Activated CD8-positive, alpha-beta memory T cell treated with anti-CD3 and anti-CD28 coated beads, Interleukin-2, amount 50 U/mL, for 24 hours (primary cell): Measurements from ENCODE around the gene FMN1.
"Not testable (repeated sequence)": the region's sequence is repeated elsewhere in the genome, so short reads cannot be mapped to it uniquely, and the experiment has no call there.

ENCODE experiments used
- DNase-seq: peaks from one replicate; pipeline ENCODE4 v3.0.0-alpha.2; 2020; ENCODE audit errors: extremely low read depth

Gene FMN1

DNA sequence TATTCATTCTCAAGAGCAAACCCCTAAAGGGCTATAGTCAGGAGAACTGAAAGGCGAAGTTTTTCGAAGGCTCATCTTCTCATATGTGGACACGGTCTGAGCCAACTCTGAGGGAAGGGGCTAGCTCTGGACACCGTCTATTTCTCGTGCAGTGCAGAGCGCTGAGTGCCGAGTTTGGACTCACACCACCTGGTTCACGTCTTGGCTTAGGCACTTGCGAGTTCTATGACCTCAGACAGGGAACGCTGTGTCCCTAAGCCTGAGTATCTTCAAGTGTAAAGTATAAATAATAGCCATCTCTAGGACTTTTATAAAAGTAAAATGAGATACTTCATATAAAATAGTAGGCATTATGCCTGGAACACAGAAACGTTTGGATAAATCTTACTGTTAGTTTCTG lies 223.7 kb downstream of the FMN1 start:
- DNase-seq, result no peak

DNA sequence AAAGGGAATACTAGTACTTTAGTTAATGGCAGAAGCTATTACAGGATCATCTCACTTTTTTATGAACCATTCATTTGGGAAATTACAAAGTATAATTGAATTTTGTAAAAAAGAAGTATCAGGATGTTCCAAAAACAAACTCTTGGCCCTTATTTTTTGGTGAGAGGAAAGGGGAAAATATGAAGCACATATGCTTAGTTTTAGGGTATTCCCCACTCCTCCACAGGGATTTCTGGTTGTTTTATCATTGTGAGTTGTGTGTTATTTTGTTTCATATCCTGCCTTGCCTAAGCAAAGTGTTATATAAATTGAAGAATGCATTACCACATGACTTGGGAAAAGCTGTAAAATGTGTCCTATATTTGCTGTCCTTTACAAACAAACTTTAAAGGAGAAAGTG lies 227.0 kb downstream of the FMN1 start:
- DNase-seq, result no peak

DNA sequence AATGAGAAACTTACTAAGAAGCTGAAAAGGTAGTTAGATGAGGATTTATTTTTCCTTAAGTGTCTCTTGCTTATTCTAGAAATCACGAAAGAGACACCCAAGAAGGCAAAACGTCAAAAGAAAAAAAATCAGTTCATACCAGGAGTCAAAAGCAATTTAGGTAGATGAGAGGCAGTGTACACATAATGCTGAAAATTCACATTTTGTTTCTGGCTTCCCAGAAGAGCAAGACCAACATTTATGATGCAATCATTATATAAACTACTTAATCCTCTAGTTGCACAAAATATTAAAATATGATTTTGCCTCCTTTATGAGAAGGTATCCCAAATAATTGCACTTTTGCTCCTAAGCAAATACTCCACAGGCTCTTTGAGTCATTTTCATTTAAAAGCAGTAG lies 228.0 kb downstream of the FMN1 start:
- no peak for DNase-seq

DNA sequence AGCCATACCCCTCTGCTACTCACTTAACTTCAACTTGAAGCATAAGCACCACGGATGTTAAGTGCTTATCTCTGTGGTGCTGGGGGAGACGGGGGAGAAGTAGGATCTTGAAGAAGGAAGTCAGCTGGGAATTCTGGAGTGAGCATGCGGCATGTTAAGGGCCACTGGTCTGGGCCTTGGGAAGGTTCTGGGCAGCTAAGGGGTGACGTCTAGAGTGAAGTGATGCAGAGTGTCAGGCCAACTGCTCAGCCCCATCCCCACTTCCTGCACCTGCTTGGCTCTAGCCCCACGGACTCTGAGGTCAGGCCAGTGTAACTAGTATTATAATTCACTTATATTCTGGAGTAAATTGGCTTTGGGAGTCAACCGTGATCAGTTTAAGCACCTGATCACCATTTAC lies 228.6 kb downstream of the FMN1 start:
- no peak for DNase-seq

DNA sequence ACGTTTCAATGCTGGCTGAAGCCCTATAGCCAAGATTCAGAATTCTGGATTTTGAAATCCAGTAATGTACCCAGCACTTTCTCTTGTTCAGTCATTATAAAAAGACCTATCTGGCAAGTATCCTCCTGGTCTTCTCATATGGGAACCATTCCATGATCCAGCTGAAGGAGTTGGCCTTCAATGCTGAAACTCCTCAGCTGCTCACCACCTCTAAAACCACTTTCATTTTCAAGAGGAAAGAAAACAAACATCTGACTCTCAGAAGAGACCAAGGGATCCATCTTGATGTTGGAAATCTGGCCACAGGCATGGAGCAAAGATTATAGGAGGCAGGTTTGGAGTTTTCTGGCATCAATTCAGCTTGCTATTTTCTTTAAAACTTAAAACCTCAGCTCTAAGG lies 235.4 kb downstream of the FMN1 start:
- DNase-seq, result no peak

DNA sequence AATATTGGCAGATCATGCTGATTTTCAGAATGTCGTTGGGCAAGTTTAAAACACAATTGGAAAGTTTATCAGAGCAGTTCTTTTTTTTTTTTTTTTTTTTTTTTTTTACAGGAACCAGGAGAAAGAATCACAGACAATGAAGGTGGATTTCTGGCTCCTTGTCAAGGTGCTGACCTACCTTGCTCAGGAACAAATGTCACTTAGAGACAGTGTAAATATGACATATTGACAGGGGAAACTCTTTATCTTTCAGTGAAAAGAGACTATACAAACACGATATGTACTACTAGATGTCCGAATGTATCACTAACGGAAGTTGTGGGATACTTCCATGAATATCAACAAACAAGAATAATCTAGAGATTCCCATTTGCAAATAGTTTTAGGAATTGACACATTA lies 237.3 kb downstream of the FMN1 start:
- no peak for DNase-seq

DNA sequence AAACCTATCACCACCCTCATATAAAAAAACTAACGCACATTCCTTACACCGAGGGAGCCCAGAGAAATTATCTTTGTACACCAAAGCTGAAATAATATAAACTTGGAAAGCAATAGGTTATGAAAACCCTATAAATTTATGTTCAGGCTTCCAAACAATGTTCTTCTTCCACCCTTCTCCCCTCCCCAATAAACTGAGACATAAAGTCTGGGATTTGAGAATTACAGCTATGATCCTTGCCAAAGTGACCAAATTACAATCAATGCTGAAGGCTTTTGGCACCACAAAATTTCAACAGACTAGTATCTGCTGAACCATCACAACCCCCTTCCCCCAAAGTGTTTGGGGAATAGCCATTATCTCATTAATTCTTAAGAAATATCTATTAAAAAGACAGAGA lies 237.8 kb downstream of the FMN1 start:
- no peak for DNase-seq

DNA sequence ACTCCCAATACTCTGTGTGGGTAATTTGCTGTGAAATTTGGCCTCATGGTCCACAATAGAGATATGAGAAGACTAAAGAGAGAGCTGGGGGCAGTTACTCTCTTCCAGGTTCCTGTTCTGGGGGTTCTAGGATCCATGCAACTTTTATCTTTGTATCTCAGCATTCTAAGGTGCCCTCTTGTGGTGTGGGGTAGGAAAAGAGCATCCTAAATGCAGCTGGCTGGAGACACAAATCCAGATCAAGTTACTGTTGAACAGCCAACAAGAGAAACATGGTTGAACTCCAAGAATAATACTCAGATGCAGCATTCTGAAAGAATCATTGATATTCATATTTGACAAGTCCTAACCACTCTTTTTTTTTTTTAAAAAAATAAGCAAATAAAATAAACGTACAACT lies 238.5 kb downstream of the FMN1 start:
- DNase-seq, result no peak

DNA sequence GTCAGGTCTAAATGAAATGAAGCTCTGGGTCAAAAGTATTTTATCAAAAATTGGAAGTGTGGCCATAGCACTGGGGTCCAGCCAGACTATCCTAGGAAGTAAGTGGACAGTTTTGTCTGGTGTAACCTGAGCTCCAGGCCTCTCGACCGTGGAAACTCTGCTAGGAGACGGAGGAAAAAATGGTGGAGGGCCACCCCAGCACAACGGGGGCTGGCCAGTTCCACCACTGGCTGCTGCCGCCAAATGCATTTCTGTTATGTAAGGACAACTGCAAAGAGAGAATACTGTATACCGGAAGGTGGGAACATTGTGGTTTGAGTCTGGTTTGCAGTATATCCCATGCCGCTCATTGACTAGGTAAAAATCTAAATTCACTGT lies 241.0 kb downstream of the FMN1 start:
- no peak for DNase-seq

DNA sequence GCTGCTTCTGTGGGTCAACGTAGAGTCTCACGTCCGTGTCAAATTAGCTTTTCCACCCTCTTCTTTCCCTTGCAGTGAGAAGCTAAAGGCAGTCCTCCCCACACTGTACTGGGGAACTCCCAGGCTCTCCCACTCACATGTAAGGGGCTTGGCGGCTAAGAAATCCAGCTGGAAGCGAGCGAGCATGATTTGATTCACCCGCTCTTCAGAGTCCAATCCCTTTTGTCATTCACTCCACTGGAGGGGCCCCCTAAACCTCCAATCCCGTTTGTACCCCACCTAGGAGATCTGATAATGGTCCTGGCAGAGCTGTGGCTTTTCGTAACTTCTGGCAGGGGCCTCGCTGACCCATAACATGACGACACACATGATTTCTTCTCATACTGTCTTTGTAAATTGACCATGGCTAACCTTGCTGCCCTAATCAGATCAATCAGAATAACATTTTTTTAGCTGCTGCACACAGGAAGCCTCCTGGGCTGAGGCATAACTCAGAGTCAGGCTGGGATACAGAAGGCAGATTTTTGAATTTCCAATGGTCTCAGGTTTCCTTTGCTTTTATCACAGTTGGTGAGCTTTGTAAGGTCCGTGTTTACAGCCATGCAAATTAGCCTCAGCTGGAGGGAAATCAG lies 241.5 kb downstream of the FMN1 start:
- DNase-seq, result no peak

DNA sequence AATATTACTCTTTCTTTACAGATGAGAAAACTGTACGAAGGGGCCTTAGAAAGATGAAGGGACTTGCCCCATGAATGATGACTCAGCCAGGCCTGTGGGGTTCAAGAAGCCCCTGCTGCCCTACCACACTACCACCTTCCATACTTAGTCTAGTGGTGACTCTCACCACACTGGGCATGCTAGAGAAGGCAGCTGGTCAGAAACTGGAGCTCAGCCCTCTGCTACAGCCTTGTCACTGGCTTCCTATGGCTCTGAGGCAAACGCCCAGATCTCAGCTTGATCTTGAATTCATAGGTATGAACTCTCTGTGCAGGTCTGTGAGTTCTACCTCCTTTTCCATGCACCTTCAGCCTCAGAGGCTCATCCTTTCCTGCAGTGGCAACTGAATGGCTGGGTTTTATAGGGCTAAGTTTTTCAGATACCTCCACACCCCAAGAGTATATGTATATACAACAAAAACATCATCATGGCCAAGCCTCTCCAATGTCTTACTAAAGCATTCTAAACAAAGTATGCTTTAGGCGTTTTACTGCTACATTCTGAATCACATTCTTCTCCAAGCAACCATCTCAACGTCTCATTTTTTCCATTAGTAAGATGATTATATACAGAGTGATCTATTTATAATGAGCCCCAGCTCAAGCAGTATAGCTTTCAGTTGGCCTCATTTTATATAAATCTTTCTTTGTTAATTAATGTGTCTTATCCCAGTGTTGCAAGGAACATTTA lies 242.6 kb downstream of the FMN1 start:
- DNase-seq, result no peak

DNA sequence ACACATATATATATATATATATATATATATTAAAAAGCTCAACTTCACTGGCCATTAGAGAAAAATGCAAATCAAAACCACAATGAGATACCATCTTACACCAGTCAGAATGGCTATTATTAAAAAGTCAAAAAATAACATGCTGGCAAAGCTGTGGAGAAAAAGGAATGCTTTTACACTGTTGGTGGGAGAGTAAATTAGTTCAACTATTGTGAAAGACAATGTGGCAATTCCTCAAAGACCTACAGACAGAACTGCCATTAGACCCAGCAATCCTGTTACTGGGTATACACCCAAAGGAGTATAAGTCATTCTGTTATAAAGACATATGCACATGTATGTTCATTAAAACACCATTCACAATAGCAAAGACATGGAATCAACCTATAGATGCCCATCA lies 244.5 kb downstream of the FMN1 start:
- not testable (repeated sequence) for DNase-seq

DNA sequence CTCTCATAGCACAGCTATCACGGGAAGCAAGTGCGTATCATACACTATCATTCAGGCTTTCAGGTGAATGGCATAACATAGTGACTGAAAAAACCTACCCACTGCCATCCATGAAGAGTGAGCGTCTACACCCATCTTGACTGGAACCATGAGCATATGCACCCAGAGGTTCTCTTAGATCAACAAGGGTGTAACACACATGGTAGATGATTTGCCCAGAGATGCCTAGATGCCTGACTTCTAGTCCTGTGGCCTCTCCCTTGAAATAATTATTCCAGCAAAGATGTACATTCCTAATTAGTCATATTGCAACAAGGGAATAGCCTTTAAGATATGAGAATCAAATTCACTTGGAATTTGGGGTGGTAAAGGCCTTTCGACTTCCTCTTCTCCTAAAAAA lies 248.3 kb downstream of the FMN1 start:
- DNase-seq, result no peak

DNA sequence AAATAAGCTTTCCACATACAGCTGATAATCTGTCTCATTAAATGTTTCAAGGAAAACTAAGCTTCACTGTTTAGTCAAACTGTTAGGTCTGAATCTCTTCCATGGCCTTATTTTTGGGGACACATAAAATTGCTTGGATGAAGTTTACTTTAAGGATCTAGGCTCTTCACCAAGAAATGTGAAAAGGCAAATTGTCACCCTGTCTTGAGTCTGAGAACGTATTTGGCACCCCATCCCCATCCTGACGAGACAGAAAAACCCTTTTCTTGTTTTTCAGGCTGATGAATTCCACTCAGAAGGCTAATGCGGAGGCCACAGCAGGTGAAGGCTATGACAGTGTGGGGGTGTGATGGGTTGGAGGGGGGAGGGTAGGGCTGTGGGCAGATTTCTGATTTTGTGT lies 250.1 kb downstream of the FMN1 start:
- DNase-seq, result no peak

DNA sequence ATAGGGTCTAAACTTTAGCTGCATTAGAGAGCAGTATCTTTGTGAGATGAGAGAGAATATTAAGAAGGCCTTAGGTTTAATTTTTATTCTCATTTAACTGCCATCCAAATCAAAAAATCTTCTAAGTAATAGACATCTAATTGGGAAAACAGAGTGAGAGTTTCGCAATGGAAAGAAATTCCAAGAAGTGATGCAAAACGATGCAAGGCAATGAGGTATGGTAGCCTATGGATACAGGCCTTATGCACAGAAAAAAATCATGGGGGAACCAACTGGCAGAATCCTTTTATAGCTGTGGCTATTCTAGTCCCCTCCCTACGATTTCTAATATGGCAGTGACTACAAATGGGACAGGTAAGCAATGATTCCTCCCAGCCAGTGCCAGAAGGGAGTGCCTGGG lies 250.8 kb downstream of the FMN1 start:
- no peak for DNase-seq

DNA sequence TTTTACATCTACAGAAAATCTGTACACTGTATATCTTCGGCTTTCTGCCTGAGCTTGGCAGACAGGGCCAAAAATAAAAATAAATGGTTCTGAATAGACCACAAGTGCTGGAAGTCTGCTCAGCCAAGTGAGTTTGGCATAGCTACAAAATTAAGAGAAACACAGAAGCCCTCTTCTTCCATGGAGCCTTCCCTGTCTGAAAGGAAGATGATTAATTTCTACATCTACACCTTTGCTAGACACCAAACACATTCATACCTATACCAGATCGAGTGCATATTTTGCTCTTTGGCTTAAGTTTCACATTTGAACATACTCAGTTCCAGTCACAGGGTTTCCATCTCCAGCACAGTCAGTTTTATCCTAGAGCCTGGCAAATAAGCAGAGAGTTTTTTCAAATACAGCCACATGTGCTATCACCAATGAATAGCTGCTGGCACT lies 252.1 kb downstream of the FMN1 start:
- DNase-seq, result no peak

DNA sequence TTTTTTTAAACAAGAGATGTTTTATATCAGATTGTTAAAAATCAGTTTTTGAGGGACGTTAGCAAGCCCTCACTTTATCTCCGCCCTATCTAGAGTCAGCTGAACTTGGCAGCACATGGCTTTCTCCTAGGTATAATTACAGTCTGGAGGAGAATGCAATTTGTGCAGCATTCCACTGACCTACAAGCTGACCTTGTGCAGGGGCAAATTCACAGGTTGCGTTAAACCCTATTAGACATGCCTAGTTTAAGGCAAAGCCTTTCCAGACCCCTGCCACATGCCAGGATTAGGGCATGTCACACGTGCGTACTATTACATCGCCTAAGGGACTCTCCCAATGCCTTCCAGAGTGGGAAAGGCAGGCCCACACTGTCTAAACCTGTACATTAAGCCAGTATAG lies 252.7 kb downstream of the FMN1 start:
- DNase-seq, result no peak

DNA sequence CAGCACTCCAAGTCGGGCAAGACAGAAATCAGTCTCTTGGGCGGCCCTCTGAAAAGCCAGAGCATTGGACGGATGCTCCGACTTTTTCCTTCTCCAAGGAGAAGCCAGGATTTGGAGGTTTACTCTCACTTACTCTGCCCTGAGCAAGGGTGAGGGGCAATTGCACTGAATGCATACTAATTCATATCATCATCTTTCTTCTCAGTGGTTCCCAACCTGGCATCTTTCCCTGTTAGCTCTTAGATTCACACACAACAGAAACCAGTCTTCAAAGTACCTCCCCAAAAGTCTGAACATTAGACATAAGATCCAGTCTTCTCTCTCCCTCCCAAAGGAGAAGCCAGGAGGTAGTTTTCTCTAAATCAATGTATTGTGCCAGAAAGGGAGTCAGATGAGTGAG lies 257.5 kb downstream of the FMN1 start:
- DNase-seq, result no peak

DNA sequence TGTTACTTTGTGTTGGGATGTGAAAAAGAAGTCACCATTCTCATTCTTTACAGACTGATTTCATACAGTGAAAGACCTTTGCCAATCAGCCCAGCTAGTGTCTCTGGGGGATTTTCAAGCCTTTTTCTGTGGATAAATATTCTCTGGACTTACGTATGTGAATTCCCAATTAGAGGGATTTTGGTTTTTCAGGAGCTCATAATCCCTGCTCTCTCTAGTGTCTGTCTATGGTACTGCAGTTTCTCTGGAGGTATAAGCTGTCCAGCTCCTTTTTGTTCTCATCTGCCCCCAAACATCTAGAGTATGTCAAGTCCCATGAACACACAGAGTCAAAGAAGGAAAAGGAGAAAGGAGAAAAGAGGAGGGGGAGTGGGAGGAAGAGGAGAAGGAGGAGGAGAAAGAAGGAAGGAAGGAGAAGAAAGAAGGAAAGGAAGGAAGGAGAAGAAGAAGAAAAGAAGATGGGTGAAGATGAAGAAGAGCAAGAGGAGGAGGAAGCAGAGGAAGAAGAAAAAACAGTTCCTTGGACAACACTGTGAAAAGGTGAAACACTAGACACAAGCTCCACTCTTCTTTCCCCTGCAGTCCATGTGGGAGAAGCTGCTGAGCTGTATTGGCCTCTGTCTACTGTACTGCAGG lies 258.1 kb downstream of the FMN1 start:
- DNase-seq, result no peak

DNA sequence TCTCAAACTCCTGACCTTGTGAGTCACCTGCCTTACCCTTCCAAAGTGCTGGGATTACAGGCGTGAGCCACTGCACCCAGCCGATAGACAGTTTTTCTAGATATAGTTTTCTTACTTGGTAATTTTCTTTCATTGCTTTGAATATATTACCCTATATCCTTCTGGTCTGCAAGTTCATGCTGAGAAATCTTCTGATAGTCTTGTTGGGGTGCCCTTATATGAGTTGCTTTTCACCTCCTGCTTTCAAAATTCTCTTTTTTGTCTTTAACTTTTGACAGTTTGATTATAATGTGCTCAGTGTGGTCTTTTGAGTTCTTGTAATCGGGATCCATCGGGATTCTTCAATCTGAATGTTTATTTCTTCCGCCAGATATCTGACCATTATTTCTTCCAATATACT lies 259.4 kb downstream of the FMN1 start:
- no peak for DNase-seq

DNA sequence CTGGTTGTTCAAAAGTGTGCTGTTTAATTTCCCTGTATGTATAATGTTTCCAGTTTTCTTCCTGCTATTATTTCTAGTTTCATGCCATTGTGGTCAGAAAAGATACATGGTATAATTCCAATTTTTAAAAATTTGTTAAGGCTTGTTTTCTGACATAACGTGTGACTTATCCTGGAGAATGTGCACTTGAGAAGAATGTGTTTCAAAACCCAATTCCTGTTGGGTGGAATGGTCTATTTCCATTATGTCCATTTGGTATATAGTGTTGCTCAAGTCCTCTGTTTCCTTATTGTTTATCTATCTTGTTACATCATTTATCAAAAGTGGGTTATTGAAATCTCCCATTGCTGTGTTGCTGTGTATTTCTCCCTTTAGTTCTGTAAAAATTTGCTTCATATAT lies 261.3 kb downstream of the FMN1 start:
- DNase-seq, result no peak

DNA sequence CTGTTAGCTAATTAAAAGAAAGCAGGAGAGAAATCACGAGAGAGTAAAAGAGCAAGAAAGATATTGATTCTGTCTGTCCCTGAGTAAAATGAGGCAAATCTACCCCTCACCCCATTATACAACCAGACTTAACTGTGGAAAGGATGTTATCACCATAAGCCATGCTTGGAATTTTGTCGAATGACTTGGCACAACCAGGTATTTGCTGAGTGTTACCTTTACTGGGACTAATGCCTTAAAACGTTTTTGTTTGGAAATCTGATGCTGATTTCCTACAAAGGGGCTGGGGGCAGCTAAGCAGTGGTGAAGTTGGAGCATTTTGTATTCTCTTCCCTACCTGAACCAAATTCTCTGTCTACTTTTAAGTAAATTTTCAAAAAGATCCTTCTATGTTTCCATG lies 265.6 kb downstream of the FMN1 start:
- no peak for DNase-seq

DNA sequence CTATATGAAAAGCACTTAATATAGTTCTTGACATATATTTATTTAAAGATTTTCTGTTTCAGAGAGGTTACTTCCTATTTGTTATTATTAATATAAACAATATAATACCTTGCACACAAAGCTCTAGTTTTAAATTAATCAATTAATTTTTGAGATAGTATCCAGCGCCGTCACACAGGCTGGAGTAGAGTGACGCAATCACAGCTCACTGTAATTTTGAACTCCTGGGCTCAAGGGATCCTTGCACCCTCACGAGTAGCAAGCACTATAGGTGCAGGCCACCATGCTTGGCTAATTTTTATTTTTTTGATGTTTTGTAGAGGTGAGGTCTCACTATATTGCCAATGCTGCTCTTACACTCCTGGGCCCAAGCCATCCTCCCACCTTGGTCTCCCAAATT lies 267.4 kb downstream of the FMN1 start:
- no peak for DNase-seq

DNA sequence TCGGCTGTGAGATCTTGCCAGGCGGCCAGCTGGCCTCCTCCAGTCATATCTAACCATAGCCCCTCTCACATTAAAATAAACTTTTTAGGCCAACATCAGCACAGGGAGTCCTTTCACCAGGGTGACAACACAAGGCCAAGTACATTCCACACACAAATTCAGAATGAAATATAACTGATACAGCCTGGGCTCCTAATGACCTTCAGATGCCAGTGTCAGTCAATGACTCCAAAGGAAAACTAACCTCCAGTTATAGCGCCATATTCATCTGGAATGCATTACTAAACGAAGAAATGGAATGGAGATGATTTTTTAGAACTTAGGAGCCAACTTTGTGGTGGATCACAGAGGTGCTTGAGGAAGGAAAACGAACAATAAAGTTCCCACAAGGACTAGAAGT lies 271.3 kb downstream of the FMN1 start:
- no peak for DNase-seq
